HG03460 (cell line): Measurements from ENCODE around the gene ICOSLG.
"Not testable (repeated sequence)": the region's sequence is repeated elsewhere in the genome, so short reads cannot be mapped to it uniquely, and the experiment has no call there.

Experiments
- ATAC-seq: cut with Tn5 transposase; IDR thresholded peaks from one replicate; pipeline ENCODE4 v1.9.1; 2021; ENCODE audit not compliant: unreplicated experiment

ICOSLG gene

GRCh38 chr21:44240842-44241241 lies at the start of gene ICOSLG:
TSS of gene ICOSLG (minus strand) at chr21:44240943. CDS start at chr21:44240817, 126 bp downstream.
- ATAC-seq, result not testable (repeated sequence)

- no peak for ATAC-seq
These were observed 48.8 kb upstream of the ICOSLG start for GRCh38 chr21:44289381-44290010.

- no peak for ATAC-seq
These were observed 47.7 kb upstream of the ICOSLG start for GRCh38 chr21:44288251-44289110.

- ATAC-seq, result no peak
These were observed 46.2 kb upstream of the ICOSLG start for GRCh38 chr21:44286716-44287632.

GRCh38 chr21:44286086-44286715 lies 45.5 kb upstream of the ICOSLG start:
- ATAC-seq, result no peak

GRCh38 chr21:44285138-44285992 lies 44.6 kb upstream of the ICOSLG start, which contains the start of gene AIRE:
TSS of gene AIRE (plus strand) at chr21:44285876. CDS start at chr21:44286007, 131 bp downstream.
- ATAC-seq, result no peak

- ATAC-seq, result no peak
These were observed 43.2 kb upstream of the ICOSLG start for GRCh38 chr21:44283948-44284347.

- not testable (repeated sequence) for ATAC-seq
These were observed 42.6 kb upstream of the ICOSLG start for GRCh38 chr21:44283211-44283785.

- no peak for ATAC-seq
These were observed 41.6 kb upstream of the ICOSLG start for GRCh38 chr21:44282370-44282769.

GRCh38 chr21:44281801-44282200 lies 41.1 kb upstream of the ICOSLG start:
- ATAC-seq, result no peak

- ATAC-seq, result no peak
These were observed 38.9 kb upstream of the ICOSLG start for GRCh38 chr21:44279354-44280260.

GRCh38 chr21:44275041-44275440 lies 34.3 kb upstream of the ICOSLG start:
- ATAC-seq, result no peak

- ATAC-seq, result no peak
These were observed 32.3 kb upstream of the ICOSLG start for GRCh38 chr21:44273046-44273445.

GRCh38 chr21:44272284-44272858 lies 31.6 kb upstream of the ICOSLG start:
- no peak for ATAC-seq

GRCh38 chr21:44271558-44272283 lies 31.0 kb upstream of the ICOSLG start:
- ATAC-seq, result no peak

- no peak for ATAC-seq
These were observed 28.3 kb upstream of the ICOSLG start for GRCh38 chr21:44269090-44269489.

GRCh38 chr21:44267655-44268142 lies 27.0 kb upstream of the ICOSLG start:
- no peak for ATAC-seq
